ENCODE measurements around the gene GPC6. TPM values are rescaled to one million over a fixed set of nuclear protein-coding genes. Genes with fewer than 3 reads are reported as not detected.

The GPC6 gene
- total RNA-seq, 1 experiment from 2014 or later = not detected

DNA sequence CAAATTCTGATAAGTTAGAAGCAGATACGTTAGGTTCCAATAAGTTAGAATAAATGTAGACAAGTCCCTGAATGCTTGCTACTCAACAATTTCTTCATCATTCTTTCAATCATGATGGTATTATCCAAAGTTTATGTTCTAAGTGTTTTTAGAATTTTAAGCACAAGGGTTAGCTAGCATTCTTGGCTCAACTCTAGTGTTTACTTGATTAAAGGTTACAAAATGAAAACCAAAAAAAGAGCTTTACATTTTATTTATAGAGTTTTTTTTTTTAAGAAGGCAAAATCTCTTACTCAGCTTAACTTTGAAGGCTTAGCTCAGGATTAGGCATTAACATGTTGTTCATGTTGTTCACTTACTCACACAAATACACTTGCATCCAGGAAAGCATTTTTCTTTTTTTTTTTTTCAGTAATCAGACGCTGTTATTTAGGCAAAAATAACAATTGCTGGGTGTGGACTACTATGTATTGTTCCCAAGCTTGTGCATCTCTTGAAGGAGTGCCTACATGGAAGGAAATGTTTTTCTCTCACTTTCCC, 832.3 kb downstream of the GPC6 start:
- no peak overlapping the region for H3K4me3 ChIP-seq
- TF ChIP-seq CTCF (conservative IDR thresholded peaks at IDR 0.05) (no peak), EZH2 (IDR thresholded peaks at IDR 0.05; ENCODE audit: low read depth) (no peak)
- ChIA-PET POLR2A (ENCODE audit: unreplicated experiment) (no interaction called here), CTCF (no interaction called here)
- H3K27me3 ChIP-seq (ENCODE audit: insufficient read depth, low read depth) = no peaks in the 10 kb centered on the region
- H3F3A ChIP-seq (ENCODE audit: insufficient read depth, low read depth) = no peaks in the 10 kb centered on the region
- H3K9me3 ChIP-seq (ENCODE audit: insufficient read depth, low read depth) = no peaks in the 10 kb centered on the region
- no peak for DNase-seq
- no peak overlapping the region for H3K4me2 ChIP-seq
- intact Hi-C loops (cut with micrococcal nuclease; ENCODE audit: unreplicated experiment) = no loop called here
- no peaks in the 10 kb centered on the region for H3K79me2 ChIP-seq (ENCODE audit: low read depth)
- H3K27ac ChIP-seq = no peak overlapping the region
- no peaks in the 10 kb centered on the region for H3K9me2 ChIP-seq (ENCODE audit: insufficient read depth)
- no peaks in the 10 kb centered on the region for H4K20me1 ChIP-seq (ENCODE audit: insufficient read depth)
- no peak overlapping the region for H2AFZ ChIP-seq
- no peaks in the 10 kb centered on the region for H3K36me3 ChIP-seq (ENCODE audit: low read depth)
- BruUV-seq (replicated peaks) = no TSS peak
- H3K4me1 ChIP-seq (replicated peaks; ENCODE audit: insufficient read depth) = no peaks in the 10 kb centered on the region

DNA sequence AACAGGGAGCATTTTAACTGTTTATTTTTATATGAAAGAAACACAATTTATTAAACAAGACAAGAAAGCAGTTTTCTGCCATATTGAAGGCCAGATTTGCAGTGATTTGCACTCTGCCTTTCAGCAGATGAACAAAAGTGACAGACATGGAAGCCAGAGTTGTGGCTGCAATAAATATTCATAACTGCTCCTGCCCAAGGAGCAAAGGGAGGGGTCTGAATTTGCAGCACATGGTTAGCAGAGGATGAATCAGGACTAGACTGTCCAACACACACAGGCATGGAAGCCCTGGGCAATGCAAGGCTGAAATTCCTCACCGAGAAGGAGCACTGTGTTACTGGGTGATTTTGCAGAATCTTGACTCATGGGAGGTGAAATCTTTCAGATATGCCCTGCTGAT, 834.7 kb downstream of the GPC6 start:
- ChIA-PET CTCF (no interaction called here), POLR2A (ENCODE audit: unreplicated experiment) (no interaction called here)
- no peak overlapping the region for H3K4me3 ChIP-seq
- no peaks in the 10 kb centered on the region for H3F3A ChIP-seq (ENCODE audit: insufficient read depth, low read depth)
- no peak overlapping the region for H2AFZ ChIP-seq
- no peak overlapping the region for H3K27ac ChIP-seq
- no peaks in the 10 kb centered on the region for H3K9me2 ChIP-seq (ENCODE audit: insufficient read depth)
- no TSS peak for BruUV-seq (replicated peaks)
- DNase-seq = no peak
- H3K4me2 ChIP-seq = no peak overlapping the region
- no peaks in the 10 kb centered on the region for H3K4me1 ChIP-seq (replicated peaks; ENCODE audit: insufficient read depth)
- intact Hi-C loops (cut with micrococcal nuclease; ENCODE audit: unreplicated experiment) = no loop called here
- H3K36me3 ChIP-seq (ENCODE audit: low read depth) = no peaks in the 10 kb centered on the region
- TF ChIP-seq CTCF (conservative IDR thresholded peaks at IDR 0.05) (no peak), EZH2 (IDR thresholded peaks at IDR 0.05; ENCODE audit: low read depth) (no peak)
- no peaks in the 10 kb centered on the region for H3K27me3 ChIP-seq (ENCODE audit: insufficient read depth, low read depth)
- no peaks in the 10 kb centered on the region for H3K9me3 ChIP-seq (ENCODE audit: insufficient read depth, low read depth)
- H4K20me1 ChIP-seq (ENCODE audit: insufficient read depth) = no peaks in the 10 kb centered on the region
- H3K79me2 ChIP-seq (ENCODE audit: low read depth) = no peaks in the 10 kb centered on the region

DNA sequence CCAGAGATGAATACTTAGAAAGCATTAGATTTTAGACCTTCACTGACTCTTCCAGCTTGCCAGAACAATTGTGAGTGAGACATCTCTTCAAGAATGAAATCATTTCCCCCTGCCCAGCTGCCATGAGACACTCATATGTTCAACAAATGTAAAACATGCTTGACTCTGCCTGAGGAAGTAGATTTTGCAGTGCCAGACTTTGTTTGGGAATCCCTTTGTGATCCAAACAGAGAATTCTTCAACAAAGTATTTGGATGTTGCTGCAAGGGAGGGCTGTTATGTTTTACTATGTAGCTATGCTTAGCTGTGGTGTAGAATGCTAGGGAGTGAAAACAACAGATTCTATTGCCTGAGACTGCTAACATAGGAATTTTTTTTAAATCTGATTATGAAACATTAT, 836.5 kb downstream of the GPC6 start:
- Histone ChIP-seq H3K9me2 (ENCODE audit: insufficient read depth) (no peaks in the 10 kb centered on the region), H3K27me3 (ENCODE audit: insufficient read depth, low read depth) (no peaks in the 10 kb centered on the region), H3K79me2 (ENCODE audit: low read depth) (no peaks in the 10 kb centered on the region), H3K4me3 (no peak overlapping the region), H3K4me2 (no peak overlapping the region), H2AFZ (no peak overlapping the region), H3K27ac (no peak overlapping the region), H3K4me1 (replicated peaks; ENCODE audit: insufficient read depth) (no peaks in the 10 kb centered on the region), H3F3A (ENCODE audit: insufficient read depth, low read depth) (no peaks in the 10 kb centered on the region), H3K9me3 (ENCODE audit: insufficient read depth, low read depth) (no peaks in the 10 kb centered on the region), H3K36me3 (ENCODE audit: low read depth) (no peaks in the 10 kb centered on the region), H4K20me1 (ENCODE audit: insufficient read depth) (no peaks in the 10 kb centered on the region)
- no peak for DNase-seq
- no peak for TF ChIP-seq CTCF (conservative IDR thresholded peaks at IDR 0.05)
- TF ChIP-seq EZH2 (IDR thresholded peaks at IDR 0.05; ENCODE audit: low read depth) = no peak
- intact Hi-C loops (cut with micrococcal nuclease; ENCODE audit: unreplicated experiment) = no loop called here
- ChIA-PET POLR2A (ENCODE audit: unreplicated experiment) (no interaction called here), CTCF (no interaction called here)
- BruUV-seq (replicated peaks) = no TSS peak
